Endothelial cell of umbilical vein (primary cell): ENCODE results near the gene C1orf198. TPM values are rescaled to one million over a fixed set of nuclear protein-coding genes. Genes with fewer than 3 reads are reported as not detected.

Source experiments
- BruUV-seq: library from RNA; stranded (reverse); fragments of 400-500 nt; replicated peaks from 2 replicates; lab custom pipeline; 2021; lab: Mats Ljungman, UMichigan
- CTCF ChIA-PET: fragments of 300-600, 350-600 bp; sonication (Branson Sonifier 250); formaldehyde crosslinking; loops from one replicate; lab custom pipeline; 2021; ENCODE audit warnings: antibody characterized with exemption, inconsistent platforms; lab: Charles Lee
- POLR2A ChIA-PET: fragments of 300-600, 350-600 bp; sonication (Branson Sonifier 250); formaldehyde crosslinking; loops from one replicate; lab custom pipeline; 2021; ENCODE audit warnings: antibody characterized with exemption, inconsistent platforms; lab: Charles Lee
- DNase-seq: peaks from one replicate; pipeline ENCODE4 v3.0.0-alpha.2; 2011; ENCODE audit warnings: low read depth, low spot score
- FAIRE-seq: peaks from 2 replicates; lab custom pipeline; 2011; peaks lifted over from hg19 to GRCh38; lab: Jason Lieb, UNC
- H2AFZ ChIP-seq: 2 replicates; pipeline ENCODE4 v1.6.0; 2012; ENCODE audit warnings: low read depth, low read length, control low read depth, inconsistent platforms
- H3K27ac ChIP-seq: 2 replicates; pipeline ENCODE4 v1.5.1; 2011; ENCODE audit warnings: low read depth, mild to moderate bottlenecking, control low read depth, low read length, moderate library complexity; ENCODE audit not compliant: insufficient read depth
- H3K27me3 ChIP-seq, 2 experiments: 2 replicates each; pipeline versions ENCODE4 v1.6.0 to v1.6.1; 2011; ENCODE audit warnings: low read length in 2 of 2, mixed read lengths in 1 of 2; ENCODE audit not compliant: control insufficient read depth in 2 of 2, insufficient read depth in 2 of 2
- H3K36me3 ChIP-seq, 2 experiments: 2 replicates in 1 of 2; 3 replicates in 1 of 2; pipeline ENCODE4 v1.5.1; 2011; ENCODE audit warnings: low read length in 2 of 2, mild to moderate bottlenecking in 1 of 2, moderate library complexity in 1 of 2; ENCODE audit not compliant: control insufficient read depth in 2 of 2, insufficient read depth in 2 of 2; ENCODE audit errors: extremely low read depth in 1 of 2
- H3K4me1 ChIP-seq: 3 replicates; pipeline ENCODE4 v1.5.1; 2011; ENCODE audit warnings: mild to moderate bottlenecking, low read length; ENCODE audit not compliant: control insufficient read depth, insufficient read depth; ENCODE audit errors: extremely low read depth
- H3K4me2 ChIP-seq: 2 replicates; pipeline ENCODE4 v1.6.1; 2011; ENCODE audit warnings: low read length, control low read depth, mixed read lengths; ENCODE audit not compliant: insufficient read depth
- H3K4me3 ChIP-seq, 3 experiments: fragments of 200-600 bp in 1 of 3; sonication (generic), shearing (Covaris generic) in 1 of 3; replicated peaks in 1 of 3; 2 replicates each; pipeline ENCODE4 v1.5.1; 2011 to 2016; ENCODE audit warnings: control low read depth in 3 of 3, low read length in 3 of 3, mild to moderate bottlenecking in 2 of 3, inconsistent platforms in 1 of 3, low read depth in 1 of 3, moderate library complexity in 1 of 3; ENCODE audit not compliant: insufficient read depth in 1 of 3
- H3K79me2 ChIP-seq: 2 replicates; pipeline ENCODE4 v1.6.0; 2012; ENCODE audit warnings: low read length, inconsistent platforms; ENCODE audit not compliant: control insufficient read depth, insufficient read depth
- H3K9ac ChIP-seq: replicated peaks from 2 replicates; pipeline ENCODE3; 2011; ENCODE audit warnings: low read length, control low read depth; ENCODE audit not compliant: insufficient read depth; ENCODE audit errors: extremely low read depth
- H3K9me1 ChIP-seq: replicated peaks from 3 replicates; pipeline ENCODE4 v1.6.0; 2011; ENCODE audit warnings: mild to moderate bottlenecking, low read length; ENCODE audit not compliant: control insufficient read depth, insufficient read depth; ENCODE audit errors: extremely low read depth
- H3K9me3 ChIP-seq: replicated peaks from 2 replicates; pipeline ENCODE4 v1.5.1; 2012; ENCODE audit warnings: low read length, inconsistent platforms; ENCODE audit not compliant: control insufficient read depth, insufficient read depth
- H4K20me1 ChIP-seq: replicated peaks from 2 replicates; pipeline ENCODE3; 2011; ENCODE audit warnings: mild to moderate bottlenecking, low read length; ENCODE audit not compliant: control insufficient read depth, insufficient read depth; ENCODE audit errors: extremely low read depth
- EZH2 ChIP-seq: IDR thresholded peaks from 2 replicates; pipeline ENCODE4 v1.6.1; 2012; ENCODE audit warnings: borderline replicate concordance, low read depth, mild to moderate bottlenecking, moderate library complexity, low read length, inconsistent platforms; ENCODE audit not compliant: severe bottlenecking
- FOS ChIP-seq: IDR thresholded peaks from 2 replicates; pipeline ENCODE4 v1.6.1; 2011; ENCODE audit warnings: mild to moderate bottlenecking, low read length, moderate library complexity, borderline replicate concordance; ENCODE audit not compliant: insufficient read depth
- GATA2 ChIP-seq: IDR thresholded peaks from 2 replicates; pipeline ENCODE4 v1.7.0; 2011; ENCODE audit warnings: low read depth, mild to moderate bottlenecking, moderate library complexity, mixed read lengths, low read length; ENCODE audit not compliant: insufficient read length, insufficient read depth
- JUN ChIP-seq: IDR thresholded peaks from 2 replicates; pipeline ENCODE4 v1.6.1; 2011; ENCODE audit warnings: borderline replicate concordance, low read depth; ENCODE audit not compliant: insufficient read length, insufficient read depth
- MYC ChIP-seq: IDR thresholded peaks from one replicate; pipeline ENCODE4 v1.6.1; 2011; ENCODE audit warnings: mild to moderate bottlenecking, low read depth, low read length
- POLR2A ChIP-seq: IDR thresholded peaks from 2 replicates; pipeline ENCODE4 v1.6.1; 2012; ENCODE audit warnings: low read depth, mild to moderate bottlenecking, control low read depth, low read length
- POLR2AphosphoS5 ChIP-seq: IDR thresholded peaks from 2 replicates; pipeline ENCODE4 v1.6.1; 2012; ENCODE audit warnings: low read depth, mild to moderate bottlenecking, control low read depth, low read length, moderate library complexity; ENCODE audit not compliant: insufficient read depth
- dilution Hi-C: fragments of 300-500 bp; cut with MboI; formaldehyde crosslinking; loops from one replicate; pipeline ENCODE4 v1.15.0; 2019; ENCODE audit warnings: low sequenced_read_pairs; ENCODE audit not compliant: extremely low pct_ligation_motif_present
- intact Hi-C: fragments of 100-400 bp; cut with micrococcal nuclease; formaldehyde crosslinking; loops from one replicate; pipeline ENCODE4 v1.10.0; 2022
- polyA plus RNA-seq, 4 experiments: library from polyadenylated mRNA; depleted of rRNA in 3 of 4; stranded (reverse) in 3 of 4; unstranded in 1 of 4; fragments of >200 nt; gene quantifications; 2 replicates each; pipeline versions ENCODE4 v1.2.1 to v1.2.3, GENCODE V29; 2011 to 2012; ENCODE audit warnings: missing spikeins in 1 of 4
- total RNA-seq: library from RNA; stranded (reverse); gene quantifications from 2 replicates; pipeline ENCODE4 v1.2.3, GENCODE V29; 2021
- TF ChIP-seq, protein P1 (sequence below): IDR thresholded peaks from 2 replicates; pipeline ENCODE4 v1.6.1; 2011; ENCODE audit not compliant: insufficient read depth, insufficient read length
- TF ChIP-seq, protein P2 (sequence below), 2 donors: IDR thresholded peaks; 1 replicate in 1 of 2; 2 replicates in 1 of 2; pipeline ENCODE4 v1.5.1; 2011; ENCODE audit warnings: low read length in 2 of 2, mild to moderate bottlenecking in 2 of 2, moderate library complexity in 2 of 2, control low read depth in 1 of 2, inconsistent platforms in 1 of 2, low read depth in 1 of 2; ENCODE audit not compliant: insufficient read depth in 1 of 2; ENCODE audit errors: extremely low read depth in 1 of 2

The C1orf198 gene
- total and polyA plus RNA-seq, 2 donors (not counting 3 experiments of a cell fraction or from before 2014, with no cell fraction given): 21.2 to 29.2 TPM

DNA sequence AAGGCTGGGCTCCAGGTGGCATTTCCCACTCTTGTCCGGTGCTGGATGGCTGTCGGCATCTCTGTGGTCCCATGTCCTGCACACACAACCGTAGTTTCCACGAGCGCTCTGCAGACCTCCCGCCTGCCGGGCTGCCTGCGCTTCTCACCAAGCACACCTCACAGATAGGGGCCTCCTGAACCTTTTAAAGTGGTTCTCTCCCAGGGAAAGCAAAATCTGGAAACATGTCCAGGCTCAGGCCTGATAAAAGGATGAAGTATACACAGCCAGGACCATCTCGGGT, 74.9 kb downstream of the C1orf198 start:
- no TSS peak for BruUV-seq
- H3K4me2 ChIP-seq: no peak overlapping the region
- H3K27ac ChIP-seq: no peak overlapping the region
- ChIA-PET POLR2A (no interaction called here), CTCF (no interaction called here)
- H3K4me1 ChIP-seq: no peaks in the 10 kb centered on the region
- no peaks in the 10 kb centered on the region for H3K27me3 ChIP-seq
- H3K9ac ChIP-seq: no peak overlapping the region
- H3K79me2 ChIP-seq: no peaks in the 10 kb centered on the region
- intact Hi-C loops (no loop called here), dilution Hi-C loops (no loop called here)
- FAIRE-seq (no peak), DNase-seq (no peak)
- no peaks in the 10 kb centered on the region for H3K9me1 ChIP-seq
- TF ChIP-seq MYC (no peak), JUN (no peak), EZH2 (no peak), POLR2A (no peak), FOS (no peak), GATA2 (no peak), POLR2AphosphoS5 (no peak)
- TF ChIP-seq, protein P1, sequence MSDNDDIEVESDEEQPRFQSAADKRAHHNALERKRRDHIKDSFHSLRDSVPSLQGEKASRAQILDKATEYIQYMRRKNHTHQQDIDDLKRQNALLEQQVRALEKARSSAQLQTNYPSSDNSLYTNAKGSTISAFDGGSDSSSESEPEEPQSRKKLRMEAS: no peak
- TF ChIP-seq, protein P2, sequence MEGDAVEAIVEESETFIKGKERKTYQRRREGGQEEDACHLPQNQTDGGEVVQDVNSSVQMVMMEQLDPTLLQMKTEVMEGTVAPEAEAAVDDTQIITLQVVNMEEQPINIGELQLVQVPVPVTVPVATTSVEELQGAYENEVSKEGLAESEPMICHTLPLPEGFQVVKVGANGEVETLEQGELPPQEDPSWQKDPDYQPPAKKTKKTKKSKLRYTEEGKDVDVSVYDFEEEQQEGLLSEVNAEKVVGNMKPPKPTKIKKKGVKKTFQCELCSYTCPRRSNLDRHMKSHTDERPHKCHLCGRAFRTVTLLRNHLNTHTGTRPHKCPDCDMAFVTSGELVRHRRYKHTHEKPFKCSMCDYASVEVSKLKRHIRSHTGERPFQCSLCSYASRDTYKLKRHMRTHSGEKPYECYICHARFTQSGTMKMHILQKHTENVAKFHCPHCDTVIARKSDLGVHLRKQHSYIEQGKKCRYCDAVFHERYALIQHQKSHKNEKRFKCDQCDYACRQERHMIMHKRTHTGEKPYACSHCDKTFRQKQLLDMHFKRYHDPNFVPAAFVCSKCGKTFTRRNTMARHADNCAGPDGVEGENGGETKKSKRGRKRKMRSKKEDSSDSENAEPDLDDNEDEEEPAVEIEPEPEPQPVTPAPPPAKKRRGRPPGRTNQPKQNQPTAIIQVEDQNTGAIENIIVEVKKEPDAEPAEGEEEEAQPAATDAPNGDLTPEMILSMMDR (IDR thresholded peaks at IDR 0.05; ENCODE audit: extremely low read depth in 1 of 2, insufficient read depth in 1 of 2, low read depth in 1 of 2, low read length in 2 of 2): no peak
- H2AFZ ChIP-seq: no peak overlapping the region
- no peaks in the 10 kb centered on the region for H4K20me1 ChIP-seq
- H3K9me3 ChIP-seq: no peaks in the 10 kb centered on the region
- H3K36me3 ChIP-seq: no peaks in the 10 kb centered on the region
- no peak overlapping the region for H3K4me3 ChIP-seq
